Measurements from ENCODE around the gene HELZ.
"Not testable (repeated sequence)": the region's sequence is repeated elsewhere in the genome, so short reads cannot be mapped to it uniquely, and the experiment has no call there.

Gene HELZ

GRCh38 chr17:67245073-67245693 lies at the start of gene HELZ:
Gene HELZ, minus strand, starts transcription at chr17:67245196. Its CDS starts 26,392 bp downstream, at chr17:67218804.
- DNase-seq (ENCODE audit: low read depth): peak; percentile 74

- peak; percentile 16 for DNase-seq (ENCODE audit: low read depth)
These were observed 48.5 kb upstream of the HELZ start for GRCh38 chr17:67293251-67294203.

- no peak for DNase-seq (ENCODE audit: low read depth)
These were observed 45.8 kb upstream of the HELZ start for GRCh38 chr17:67290711-67291291.

- no peak for DNase-seq (ENCODE audit: low read depth)
These were observed 45.2 kb upstream of the HELZ start for GRCh38 chr17:67290244-67290643.

GRCh38 chr17:67289181-67289876 lies 44.3 kb upstream of the HELZ start:
- peak; percentile 75 for DNase-seq (ENCODE audit: low read depth)

- not testable (repeated sequence) for DNase-seq (ENCODE audit: low read depth)
These were observed 41.8 kb upstream of the HELZ start for GRCh38 chr17:67286826-67287225.

- DNase-seq (ENCODE audit: low read depth): no peak
These were observed 40.4 kb upstream of the HELZ start for GRCh38 chr17:67285360-67285759.

- no peak for DNase-seq (ENCODE audit: low read depth)
These were observed 38.9 kb upstream of the HELZ start for GRCh38 chr17:67283731-67284516.

- DNase-seq (ENCODE audit: low read depth): no peak
These were observed 36.7 kb upstream of the HELZ start for GRCh38 chr17:67281743-67282142.

- no peak for DNase-seq (ENCODE audit: low read depth)
These were observed 36.1 kb upstream of the HELZ start for GRCh38 chr17:67281053-67281452.

- DNase-seq (ENCODE audit: low read depth): peak; percentile 51
These were observed 35.3 kb upstream of the HELZ start for GRCh38 chr17:67280279-67280678.

- DNase-seq (ENCODE audit: low read depth): no peak
These were observed 34.1 kb upstream of the HELZ start for GRCh38 chr17:67279115-67279514.

GRCh38 chr17:67278363-67278762 lies 33.4 kb upstream of the HELZ start:
- DNase-seq (ENCODE audit: low read depth): no peak

- DNase-seq (ENCODE audit: low read depth): no peak
These were observed 31.1 kb upstream of the HELZ start for GRCh38 chr17:67276075-67276474.

- DNase-seq (ENCODE audit: low read depth): no peak
These were observed 29.5 kb upstream of the HELZ start for GRCh38 chr17:67274466-67274865.

- DNase-seq (ENCODE audit: low read depth): no peak
These were observed 28.9 kb upstream of the HELZ start for GRCh38 chr17:67273900-67274299.

GRCh38 chr17:67272312-67273047 lies 27.5 kb upstream of the HELZ start:
- no peak for DNase-seq (ENCODE audit: low read depth)

- not testable (repeated sequence) for DNase-seq (ENCODE audit: low read depth)
These were observed 26.2 kb upstream of the HELZ start for GRCh38 chr17:67271187-67271586.

GRCh38 chr17:67270416-67270815 lies 25.4 kb upstream of the HELZ start:
- no peak for DNase-seq (ENCODE audit: low read depth)

GRCh38 chr17:67266496-67266895 lies 21.5 kb upstream of the HELZ start:
- no peak for DNase-seq (ENCODE audit: low read depth)

Data from stromal cell of bone marrow (primary cell).